Middle frontal gyrus (tissue), 1 donor: ENCODE measurements around the gene CRISP1.
"Not testable (repeated sequence)": the region's sequence is repeated elsewhere in the genome, so short reads cannot be mapped to it uniquely, and the experiment has no call there.

Source experiments
- DNase-seq: peaks from one replicate; pipeline ENCODE4 v3.0.0-alpha.2; 2015; ENCODE audit warnings: low spot score; ENCODE audit errors: extremely low spot score

The CRISP1 gene

DNA sequence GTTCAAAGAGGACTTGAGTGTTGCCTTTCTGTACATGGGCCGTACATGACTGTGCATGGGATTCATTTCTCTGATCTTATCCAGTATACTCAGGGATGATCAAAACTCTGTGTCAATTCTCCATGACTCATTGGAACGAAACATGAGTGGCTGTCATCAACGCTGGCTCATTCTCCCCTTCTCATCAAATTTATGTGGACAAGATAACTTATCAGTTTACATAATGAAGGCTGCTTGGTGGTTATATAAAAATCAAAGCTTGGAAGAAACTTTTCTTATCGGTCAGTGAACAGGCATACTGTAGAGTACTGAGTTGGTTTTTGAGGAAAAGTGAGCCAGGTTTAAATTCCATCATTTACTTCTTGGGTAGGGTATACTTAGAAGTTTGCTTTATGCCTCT is 24.9 kb downstream of the CRISP1 start:
- no peak for DNase-seq

DNA sequence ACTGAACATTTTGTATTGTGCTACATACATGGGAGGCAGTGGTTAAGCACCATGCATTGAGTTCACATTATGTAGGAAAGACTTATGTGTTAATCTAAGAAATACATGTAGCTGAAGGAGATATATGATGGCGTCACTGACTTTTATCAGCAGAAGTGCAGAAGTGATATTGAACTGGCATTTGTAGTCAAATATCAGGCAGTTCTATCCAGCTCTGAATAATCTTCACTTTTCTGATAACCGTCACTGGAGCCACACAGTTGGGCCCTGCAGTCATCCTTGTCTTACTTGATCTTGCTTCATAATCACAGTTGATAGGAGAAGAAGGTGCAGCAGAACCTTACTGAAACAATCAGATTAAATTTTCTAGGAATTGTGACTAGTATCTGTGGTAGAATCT is 26.4 kb downstream of the CRISP1 start:
- no peak for DNase-seq

DNA sequence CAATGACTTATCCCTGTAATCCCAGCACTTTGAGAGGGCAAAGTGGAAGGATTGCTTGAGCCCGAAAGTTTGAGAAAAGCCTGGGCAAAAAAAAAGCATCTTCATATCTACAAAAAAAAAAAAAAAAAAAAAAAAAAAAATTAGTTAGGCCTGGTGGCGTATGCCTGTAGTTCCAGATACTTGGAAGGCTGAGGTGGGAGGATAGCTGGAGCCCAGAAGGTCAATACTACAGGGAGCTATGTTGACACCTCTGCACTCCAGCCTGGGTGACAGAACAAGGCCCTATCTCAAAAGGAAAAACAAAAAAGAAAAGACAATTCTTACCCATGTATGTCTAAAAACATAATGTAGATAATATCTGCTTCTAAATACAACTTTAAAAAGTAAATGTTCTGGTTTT is 27.2 kb downstream of the CRISP1 start:
- DNase-seq = no peak

DNA sequence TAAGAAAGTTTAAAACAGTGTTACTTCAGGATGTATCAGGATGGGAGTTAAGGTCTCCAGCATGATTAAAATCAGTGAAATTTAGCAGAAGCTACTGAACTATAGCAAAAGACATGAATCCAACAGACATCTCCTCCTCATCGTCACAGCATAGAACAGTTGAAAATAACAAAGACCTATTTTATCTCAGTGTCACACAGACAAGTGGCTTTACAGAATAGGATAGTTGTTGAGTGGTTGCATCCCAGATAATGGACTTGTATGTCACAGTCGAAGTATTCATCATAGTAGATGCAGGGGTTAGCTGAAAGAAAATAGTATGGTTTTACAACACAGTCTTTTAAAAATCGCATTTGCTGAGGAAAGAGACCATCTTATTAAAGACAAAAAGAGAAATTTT is 31.2 kb downstream of the CRISP1 start:
- DNase-seq = no peak

DNA sequence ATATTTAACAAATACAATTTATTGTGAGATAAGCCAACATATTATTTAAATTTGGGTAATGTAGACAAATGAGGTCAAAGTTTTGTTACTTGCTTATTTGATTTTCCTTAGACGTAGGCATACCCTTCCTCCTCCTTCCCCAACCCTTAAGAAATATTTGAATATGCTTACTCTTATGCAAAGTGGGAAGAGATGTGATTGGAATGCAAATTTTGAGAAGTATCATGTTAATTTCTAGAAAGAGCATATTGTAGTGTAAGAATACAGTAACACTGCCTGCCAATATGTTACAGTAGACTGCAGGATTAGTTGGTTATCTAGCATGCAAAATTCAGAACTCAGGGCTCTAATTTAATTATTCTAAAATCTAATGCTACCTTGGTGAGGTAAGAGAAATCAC is 32.9 kb downstream of the CRISP1 start:
- no peak for DNase-seq

DNA sequence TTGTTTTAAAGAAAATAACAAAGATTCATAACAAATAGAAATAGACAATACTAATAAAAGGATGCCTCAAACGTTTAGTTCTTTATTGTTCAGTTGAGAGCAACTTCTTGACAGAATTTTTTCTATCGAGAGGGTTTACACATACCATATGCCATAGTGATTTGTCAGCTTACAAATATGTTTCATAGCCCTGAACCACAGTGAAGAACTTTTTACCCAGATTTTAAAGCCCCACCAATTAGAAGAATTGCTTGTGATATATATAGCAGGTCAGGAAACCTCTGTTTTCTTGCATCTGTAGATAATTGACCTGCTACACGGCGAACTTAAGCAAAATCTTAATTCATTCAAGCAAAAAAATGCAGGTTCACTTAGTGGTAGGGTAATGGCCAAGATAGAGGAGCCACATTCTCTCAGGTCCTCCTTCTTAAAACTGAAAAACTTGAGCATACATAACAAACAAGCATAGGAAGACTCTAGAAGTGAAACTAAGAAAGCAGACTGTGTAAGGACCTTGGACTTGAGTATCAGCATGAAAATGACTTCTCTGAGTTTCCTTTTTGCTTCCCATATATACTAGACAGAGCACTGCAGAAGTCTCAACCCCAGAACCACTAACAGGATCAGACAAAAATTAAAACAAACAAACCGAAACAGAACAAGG is 39.5 kb downstream of the CRISP1 start:
- DNase-seq = no peak

DNA sequence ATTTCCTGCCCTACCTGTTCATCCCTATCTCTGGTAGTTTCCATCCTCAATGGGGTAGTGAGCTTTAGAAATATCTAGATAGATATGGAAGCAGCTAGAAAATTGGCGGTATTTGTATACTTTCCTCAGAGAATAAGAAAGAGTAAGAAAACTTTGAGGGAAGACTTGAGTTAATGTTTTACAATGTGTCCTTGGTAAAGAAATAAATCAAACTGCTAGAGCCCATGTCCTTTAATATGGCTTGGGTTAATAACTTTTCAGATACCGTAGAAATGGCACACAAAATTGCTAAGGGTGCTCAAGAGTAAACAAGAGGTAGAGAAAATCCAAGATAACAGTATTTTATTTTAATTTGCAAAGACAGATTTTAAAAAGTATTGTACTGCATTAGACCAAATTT is 51.2 kb downstream of the CRISP1 start:
- DNase-seq = no peak

DNA sequence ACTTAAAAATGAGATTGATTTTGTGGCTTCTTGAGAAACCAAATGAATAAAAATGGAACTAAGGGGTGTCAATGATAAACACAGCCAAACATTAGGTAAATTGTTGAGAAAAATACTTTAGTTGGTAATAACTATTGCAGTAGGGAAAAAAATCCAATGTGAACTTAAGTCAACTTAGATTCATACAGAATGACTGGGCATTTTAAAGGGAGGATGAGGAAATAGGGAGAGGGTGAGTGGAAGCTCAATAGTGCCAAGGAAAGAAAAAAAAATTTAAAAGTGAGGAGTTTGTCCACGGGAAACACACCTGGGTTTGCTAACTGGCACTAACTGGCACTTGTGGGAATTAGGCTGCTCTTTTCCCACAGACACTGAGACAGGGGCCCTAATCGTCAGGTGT is 53.1 kb downstream of the CRISP1 start:
- DNase-seq = no peak

DNA sequence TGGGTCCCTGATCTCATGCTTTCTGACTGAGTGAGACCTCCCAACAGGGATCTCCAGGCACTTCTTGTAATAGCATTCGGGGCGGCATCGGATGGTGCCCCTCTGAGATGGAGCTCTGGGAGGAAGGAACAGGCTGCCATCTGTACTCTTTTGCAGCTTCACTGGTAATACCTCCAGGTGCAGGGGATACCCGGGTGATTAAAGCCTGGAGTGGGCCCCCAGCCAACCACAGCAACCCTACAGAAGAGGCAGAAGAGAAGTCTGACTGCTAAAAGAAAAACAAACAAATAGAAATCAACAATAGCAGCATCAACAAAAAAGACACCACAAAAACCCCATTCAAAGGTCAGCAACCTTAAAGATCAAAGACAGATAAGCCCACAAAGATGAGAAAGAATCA is 60.2 kb downstream of the CRISP1 start:
- DNase-seq = no peak

DNA sequence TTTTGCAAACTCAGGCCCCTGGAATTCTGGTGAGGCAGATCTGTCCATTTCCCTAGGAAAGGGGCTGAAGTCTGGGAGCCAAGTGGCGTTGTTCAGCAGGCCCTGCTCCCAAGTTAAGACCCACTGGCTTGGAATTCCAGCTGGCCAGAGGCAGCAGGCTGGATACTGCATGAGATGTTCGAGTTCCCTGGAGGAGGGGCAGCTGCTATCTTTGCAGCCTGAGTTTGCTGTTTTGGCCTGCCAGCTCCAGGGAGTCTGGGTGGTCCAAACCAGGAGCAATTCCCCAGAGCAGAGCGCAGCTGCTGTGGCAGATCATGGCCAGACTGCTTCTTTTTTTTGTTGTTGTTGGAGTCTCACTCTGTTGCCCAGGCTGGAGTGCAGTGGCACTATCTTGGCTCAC is 61.1 kb downstream of the CRISP1 start:
- DNase-seq = no peak

DNA sequence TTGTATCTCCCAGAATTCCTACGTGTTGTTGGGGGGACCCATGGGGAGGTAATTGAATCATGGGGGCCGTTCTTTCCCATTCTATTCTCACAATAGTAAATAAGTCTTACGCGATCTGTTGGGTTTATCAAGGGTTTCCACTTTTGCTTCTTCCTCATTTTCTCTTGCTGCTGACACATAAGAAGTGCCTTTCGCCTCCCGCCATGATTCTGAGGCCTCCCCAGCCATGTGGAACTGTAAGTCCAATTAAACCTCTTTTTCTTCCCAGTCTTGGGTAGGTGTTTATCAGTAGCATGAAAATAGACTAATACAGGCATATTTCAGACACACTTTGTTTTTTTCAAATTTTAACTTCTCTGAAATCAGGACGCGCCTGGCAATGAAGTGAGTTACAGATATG is 64.8 kb downstream of the CRISP1 start:
- no peak for DNase-seq

DNA sequence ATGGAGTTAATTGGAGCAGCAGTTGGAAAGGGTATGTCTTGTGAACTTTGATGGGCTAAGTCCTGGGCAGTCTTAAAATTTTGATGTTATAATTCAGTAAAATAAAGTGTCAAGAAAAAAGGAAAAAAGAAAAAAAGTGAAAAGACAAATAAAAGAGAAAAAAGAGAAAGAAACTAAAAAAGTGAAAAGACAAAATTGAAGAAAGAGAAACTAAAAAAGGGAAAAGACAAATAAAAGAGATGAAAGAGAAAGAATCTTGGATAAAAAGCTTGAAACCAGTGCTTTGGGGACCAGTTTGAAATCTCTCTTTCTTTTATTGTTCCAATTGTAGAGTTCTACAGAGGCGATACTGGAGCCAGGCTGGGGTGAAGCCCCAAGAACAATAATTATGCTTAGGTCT is 67.2 kb downstream of the CRISP1 start:
- no peak for DNase-seq

DNA sequence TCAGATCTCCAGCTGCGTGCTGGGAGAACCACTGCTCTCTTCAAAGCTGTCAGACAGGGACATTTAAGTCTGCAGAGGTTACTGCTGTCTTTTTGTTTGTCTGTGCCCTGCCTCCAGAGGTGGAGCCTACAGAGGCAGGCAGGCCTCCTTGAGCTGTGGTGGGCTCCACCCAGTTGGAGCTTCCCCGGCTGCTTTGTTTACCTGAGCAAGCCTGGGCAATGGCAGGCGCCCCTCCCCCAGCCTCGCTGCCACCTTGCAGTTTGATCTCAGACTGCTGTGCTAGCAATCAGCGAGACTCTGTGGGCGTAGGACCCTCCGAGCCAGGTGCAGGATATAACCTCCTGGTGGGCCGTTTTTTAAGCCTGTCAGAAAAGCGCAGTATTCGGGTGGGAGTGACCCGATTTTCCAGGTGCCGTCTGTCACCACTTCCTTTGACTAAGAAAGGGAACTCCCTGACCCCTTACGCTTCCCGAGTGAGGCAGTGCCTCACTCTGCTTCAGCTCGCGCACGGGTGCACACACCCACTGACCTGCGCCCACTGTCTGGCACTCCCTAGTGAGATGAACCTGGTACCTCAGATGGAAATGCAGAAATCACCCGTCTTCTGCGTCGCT is 69.4 kb downstream of the CRISP1 start:
- DNase-seq = not testable (repeated sequence)

DNA sequence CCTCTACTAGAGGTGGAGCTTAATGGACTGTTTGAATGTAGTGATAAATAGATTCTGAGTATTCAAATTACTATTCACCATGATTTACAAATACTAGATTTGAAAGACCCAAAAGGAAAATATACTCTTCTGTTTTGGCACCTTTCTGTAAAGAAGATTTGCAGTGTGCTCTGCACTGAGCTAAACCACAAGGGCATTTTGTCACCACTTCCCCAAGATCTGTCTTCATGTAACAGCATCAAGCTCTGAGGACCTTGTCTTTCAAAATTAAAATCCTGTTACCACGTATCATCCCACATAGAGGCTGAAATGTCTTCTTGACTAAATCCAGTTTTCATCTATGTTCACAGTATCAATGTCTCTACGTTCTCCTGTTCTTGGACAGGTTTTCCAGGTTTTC is 76.0 kb downstream of the CRISP1 start:
- no peak for DNase-seq

DNA sequence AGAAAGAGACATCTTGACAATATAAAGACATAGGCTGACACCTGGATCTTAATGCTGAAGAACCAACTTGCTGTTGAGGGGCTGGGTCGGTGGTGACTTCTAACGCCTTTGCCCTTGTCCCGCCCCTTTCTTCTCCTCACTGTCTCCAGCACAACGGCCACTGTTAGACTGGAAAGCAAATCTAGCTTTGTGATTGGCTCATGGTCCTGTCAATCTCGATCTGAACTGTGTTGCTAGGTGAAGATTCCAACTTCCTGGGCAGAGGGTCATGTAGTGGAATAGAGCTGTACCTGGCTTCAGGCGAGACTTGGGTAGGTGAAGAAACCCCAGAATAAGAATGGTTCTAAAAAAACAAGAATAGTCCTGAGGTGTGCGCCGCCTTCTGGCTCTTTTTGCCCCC is 79.2 kb downstream of the CRISP1 start, which contains the start of gene PGK2:
Gene PGK2, minus strand, starts transcription at position 110 of the 400 bp plus-strand sequence. Its CDS starts 98 bp downstream, at position 12.
- no peak for DNase-seq

DNA sequence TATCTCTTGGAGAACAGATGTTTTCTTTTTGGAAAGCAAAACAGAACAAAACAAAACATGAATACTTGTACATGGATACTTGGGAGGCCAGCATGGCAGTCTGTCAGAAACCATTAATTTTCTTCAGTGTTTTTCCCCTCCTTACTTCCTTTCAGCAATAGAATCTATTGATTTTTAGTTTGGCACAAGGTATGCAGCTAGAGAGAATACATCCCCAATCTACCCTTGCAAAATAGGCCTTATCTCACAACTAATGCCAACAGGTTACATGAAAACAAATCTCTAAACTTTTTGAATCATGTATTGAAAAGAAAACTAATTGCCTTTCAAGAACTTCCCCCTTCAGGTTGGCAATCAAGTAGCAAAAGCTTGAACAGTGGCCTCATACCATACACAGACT is 82.1 kb downstream of the CRISP1 start:
- DNase-seq = no peak
